Measurements from ENCODE around the gene PIGB.

DNA sequence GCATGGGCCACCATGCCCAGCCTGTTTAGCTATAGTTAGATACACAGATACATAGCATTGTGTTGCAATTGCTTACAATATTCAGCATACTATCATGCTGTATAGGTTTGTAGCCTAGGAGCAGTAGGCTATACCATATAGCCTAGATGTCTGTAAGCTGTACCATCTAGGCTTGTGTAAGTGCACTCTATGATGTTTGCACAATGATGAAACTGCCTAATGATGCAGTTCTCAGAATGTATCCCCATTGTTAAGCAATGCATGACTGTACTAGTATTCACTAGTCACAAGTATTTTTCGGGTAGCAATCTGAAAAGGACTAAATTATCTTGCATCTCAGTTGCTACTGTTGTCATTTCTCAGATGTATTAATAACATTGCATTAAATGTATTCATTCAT, 16.0 kb downstream of the PIGB start:
- no peak for TF ChIP-seq CTCF (IDR thresholded peaks at IDR 0.05)
- no peak for TF ChIP-seq SIN3A (IDR thresholded peaks at IDR 0.05; ENCODE audit: borderline replicate concordance, insufficient read depth, low read depth, low read length)
- TF ChIP-seq REST (IDR thresholded peaks at IDR 0.05; ENCODE audit: insufficient read depth in 1 of 2, low read depth in 2 of 2, low read length in 1 of 2) = no peak
- TF ChIP-seq POLR2AphosphoS5 (IDR thresholded peaks at IDR 0.05; ENCODE audit: low read depth, low read length) = no peak
